ENCODE results near the gene FOXF2. TPM values are rescaled to one million over a fixed set of nuclear protein-coding genes. Genes with fewer than 3 reads are reported as not detected.

FOXF2 gene
- total and polyA plus RNA-seq, 2 donors (not counting 3 experiments of a cell fraction or from before 2014, with no cell fraction given): not detected

GRCh38 chr6:1347161-1347560 lies 42.2 kb upstream of the FOXF2 start:
- no peak overlapping the region for H3K4me3 ChIP-seq (replicated peaks in 1 of 3; ENCODE audit: insufficient read depth in 1 of 3, low read depth in 1 of 3, low read length in 3 of 3)
- no peaks in the 10 kb centered on the region for H3K36me3 ChIP-seq (ENCODE audit: control insufficient read depth in 2 of 2, extremely low read depth in 1 of 2, insufficient read depth in 2 of 2, low read length in 2 of 2)
- FAIRE-seq (no peak), DNase-seq (ENCODE audit: low read depth, low spot score) (no peak)
- CTCF ChIA-PET: interaction anchor here (1.3 kb wide), 1 partner anchor 50 kb away, joined by 5 read pairs; no protein-coding TSS in a partner anchor
- H4K20me1 ChIP-seq (replicated peaks; ENCODE audit: control insufficient read depth, extremely low read depth, insufficient read depth, low read length): no peaks in the 10 kb centered on the region
- BruUV-seq (replicated peaks): no TSS peak
- POLR2A ChIA-PET: interaction anchor here (0.6 kb wide), 1 partner anchor 47 kb away, joined by 9 read pairs; no protein-coding TSS in a partner anchor
- H3K4me2 ChIP-seq (ENCODE audit: insufficient read depth, low read length): no peak overlapping the region
- no peaks in the 10 kb centered on the region for H3K9me1 ChIP-seq (replicated peaks; ENCODE audit: control insufficient read depth, extremely low read depth, insufficient read depth, low read length)
- no peak overlapping the region for H3K9ac ChIP-seq (replicated peaks; ENCODE audit: extremely low read depth, insufficient read depth, low read length)
- H2AFZ ChIP-seq (ENCODE audit: low read depth, low read length): no peak overlapping the region
- H3K27me3 ChIP-seq (ENCODE audit: control insufficient read depth in 2 of 2, insufficient read depth in 2 of 2, low read length in 2 of 2): no peaks in the 10 kb centered on the region
- intact Hi-C loops (cut with micrococcal nuclease): no loop called here
- dilution Hi-C loops (cut with MboI; ENCODE audit: extremely low pct_ligation_motif_present, low sequenced_read_pairs): no loop called here
- TF ChIP-seq EZH2 (IDR thresholded peaks at IDR 0.05; ENCODE audit: borderline replicate concordance, low read depth, low read length, severe bottlenecking): no peak
- no peak for TF ChIP-seq MYC (IDR thresholded peaks at IDR 0.05; ENCODE audit: low read depth, low read length)
- no peak for TF ChIP-seq POLR2A (IDR thresholded peaks at IDR 0.05; ENCODE audit: low read depth, low read length)
- no peak for TF ChIP-seq JUN (IDR thresholded peaks at IDR 0.05; ENCODE audit: borderline replicate concordance, insufficient read depth, insufficient read length, low read depth)
- no peak for TF ChIP-seq MAX (IDR thresholded peaks at IDR 0.05; ENCODE audit: insufficient read depth, insufficient read length)
- no peak for TF ChIP-seq POLR2AphosphoS5 (IDR thresholded peaks at IDR 0.05; ENCODE audit: insufficient read depth, low read depth, low read length)
- no peak for TF ChIP-seq FOS (IDR thresholded peaks at IDR 0.05; ENCODE audit: borderline replicate concordance, insufficient read depth, low read length)
- no peak for TF ChIP-seq CTCF (IDR thresholded peaks at IDR 0.05; ENCODE audit: extremely low read depth in 1 of 2, insufficient read depth in 1 of 2, low read depth in 1 of 2, low read length in 2 of 2)
- TF ChIP-seq GATA2 (IDR thresholded peaks at IDR 0.05; ENCODE audit: insufficient read depth, insufficient read length, low read depth, low read length): no peak
- H3K79me2 ChIP-seq (ENCODE audit: control insufficient read depth, insufficient read depth, low read length): no peaks in the 10 kb centered on the region
- H3K27ac ChIP-seq (ENCODE audit: insufficient read depth, low read depth, low read length): no peak overlapping the region
- H3K9me3 ChIP-seq (replicated peaks; ENCODE audit: control insufficient read depth, insufficient read depth, low read length): no peaks in the 10 kb centered on the region
- no peaks in the 10 kb centered on the region for H3K4me1 ChIP-seq (ENCODE audit: control insufficient read depth, extremely low read depth, insufficient read depth, low read length)
